Measurements from ENCODE around the gene RAB31.

- no peak for TF ChIP-seq CTCF (IDR thresholded peaks at IDR 0.05; ENCODE audit: borderline replicate concordance, extremely low read depth, low read length, poor library complexity, severe bottlenecking)
- TF ChIP-seq EZH2 (IDR thresholded peaks at IDR 0.05; ENCODE audit: borderline replicate concordance, low read depth, low read length, severe bottlenecking), result no peak
These were observed 12.0 kb upstream of the RAB31 start for GRCh38 chr18:9696112-9696511.

All from DND-41 (cell line).